K562 (cell line): Measurements from ENCODE around the gene HMX2.

ENCODE experiments used
- CTCF ChIP-seq, 3 experiments: IDR thresholded peaks in 2 of 3; conservative IDR thresholded peaks in 1 of 3; 2 replicates each; pipeline ENCODE4 v1.5.1; 2011 to 2012; ENCODE audit warnings: low read length in 3 of 3, mild to moderate bottlenecking in 3 of 3, control low read depth in 2 of 3, improper control_type of control experiment in 1 of 3, inconsistent platforms in 1 of 3, low read depth in 1 of 3, mixed read lengths in 1 of 3, moderate library complexity in 1 of 3; ENCODE audit not compliant: insufficient read depth in 2 of 3
- GABPB1 ChIP-seq: sonication (generic); formaldehyde crosslinking; IDR thresholded peaks from 2 replicates; pipeline ENCODE4 v1.8.0; 2022; ENCODE audit warnings: mild to moderate bottlenecking, missing genetic modification reagents
- HMG20A ChIP-seq: fragments of 450-650 bp; formaldehyde crosslinking; conservative IDR thresholded peaks from 2 replicates; pipeline ENCODE4 v1.4.0; 2020; ENCODE audit warnings: mild to moderate bottlenecking, mixed read lengths
- IRF2 ChIP-seq: sonication (generic); formaldehyde crosslinking; IDR thresholded peaks from 2 replicates; pipeline ENCODE4 v1.8.1; 2022; ENCODE audit warnings: mild to moderate bottlenecking, missing genetic modification reagents
- JUN ChIP-seq, 2 experiments: sonication (generic) in 1 of 2; formaldehyde crosslinking in 1 of 2; IDR thresholded peaks; 2 replicates each; pipeline versions ENCODE4 v1.6.1 to v1.8.0; 2012 to 2022; ENCODE audit warnings: borderline replicate concordance in 2 of 2, mild to moderate bottlenecking in 2 of 2, improper control_type of control experiment in 1 of 2, low read depth in 1 of 2, low read length in 1 of 2, missing genetic modification reagents in 1 of 2
- KDM1A ChIP-seq, 2 experiments: fragments of 450-650 bp; IDR thresholded peaks; 2 replicates each; pipeline ENCODE4 v1.6.1; 2016; ENCODE audit warnings: mild to moderate bottlenecking in 2 of 2
- KLF10 ChIP-seq: fragments of 250-450 bp; sonication (Bioruptor Pico); IDR thresholded peaks from 2 replicates; pipeline ENCODE4 v1.6.1; 2021; ENCODE audit warnings: matching md5 sums
- POLR2AphosphoS5 ChIP-seq: IDR thresholded peaks from 2 replicates; pipeline ENCODE4 v1.6.1; 2011; ENCODE audit warnings: mild to moderate bottlenecking, low read depth, low read length, moderate library complexity; ENCODE audit not compliant: control insufficient read depth, insufficient read depth
- RCOR1 ChIP-seq, 2 experiments: IDR thresholded peaks; 2 replicates each; pipeline ENCODE4 v1.6.1; 2012; ENCODE audit warnings: low read depth in 2 of 2, low read length in 2 of 2, borderline replicate concordance in 1 of 2, improper control_type of control experiment in 1 of 2
- STAT6 ChIP-seq: sonication (generic); formaldehyde crosslinking; IDR thresholded peaks from 2 replicates; pipeline ENCODE4 v1.8.1; 2023; ENCODE audit warnings: mild to moderate bottlenecking, missing genetic modification reagents
- ZNF740 ChIP-seq, 3 experiments: fragments of 200-800 bp in 1 of 3; sonication (Bioruptor generic) in 1 of 3; sonication (generic) in 1 of 3; formaldehyde crosslinking in 1 of 3; IDR thresholded peaks; 2 replicates each; pipeline versions ENCODE4 v1.6.1 to v1.8.0; 2016 to 2022; ENCODE audit warnings: mild to moderate bottlenecking in 2 of 3, missing compliant biosample characterization in 2 of 3, missing genetic modification characterization in 2 of 3, missing genetic modification reagents in 1 of 3
- ZNF785 ChIP-seq: fragments of 250-450 bp; sonication (Bioruptor Pico); IDR thresholded peaks from 2 replicates; pipeline ENCODE4 v1.4.0; 2020; ENCODE audit warnings: mild to moderate bottlenecking
- TF ChIP-seq, protein P1 (sequence below), 2 experiments: fragments of 450-650 bp in 1 of 2; sonication (generic) in 1 of 2; formaldehyde crosslinking; conservative IDR thresholded peaks; 2 replicates each; pipeline versions ENCODE4 v1.4.0 to v1.8.1; 2020 to 2022; ENCODE audit warnings: mild to moderate bottlenecking in 1 of 2, missing genetic modification reagents in 1 of 2
- TF ChIP-seq, protein P2 (sequence below): fragments of 250-450 bp; sonication (Bioruptor Pico); IDR thresholded peaks from 2 replicates; pipeline ENCODE4 v1.4.0; 2020; ENCODE audit warnings: borderline replicate concordance

DNA sequence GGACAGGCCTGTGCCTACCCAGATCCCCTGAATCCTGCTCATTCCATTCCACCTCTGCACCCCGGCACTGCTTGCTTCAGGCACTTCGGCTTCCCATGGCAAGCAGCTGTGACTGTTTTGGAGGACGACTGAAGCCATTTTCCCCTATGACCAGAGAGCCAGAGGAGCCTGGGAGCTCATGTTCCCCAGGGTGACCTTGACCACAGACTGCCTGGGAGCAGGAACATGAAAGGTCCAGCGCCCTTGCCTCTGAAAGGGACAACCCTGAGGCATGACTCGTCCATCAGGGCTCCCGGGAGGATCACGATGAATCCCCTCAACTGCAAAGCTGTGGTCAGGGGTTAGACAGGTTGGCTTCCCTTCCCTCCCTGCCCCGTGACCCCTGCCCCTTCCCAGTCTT is 28.9 kb upstream of the HMX2 start:
- no peak for TF ChIP-seq STAT6
- TF ChIP-seq, protein P1, sequence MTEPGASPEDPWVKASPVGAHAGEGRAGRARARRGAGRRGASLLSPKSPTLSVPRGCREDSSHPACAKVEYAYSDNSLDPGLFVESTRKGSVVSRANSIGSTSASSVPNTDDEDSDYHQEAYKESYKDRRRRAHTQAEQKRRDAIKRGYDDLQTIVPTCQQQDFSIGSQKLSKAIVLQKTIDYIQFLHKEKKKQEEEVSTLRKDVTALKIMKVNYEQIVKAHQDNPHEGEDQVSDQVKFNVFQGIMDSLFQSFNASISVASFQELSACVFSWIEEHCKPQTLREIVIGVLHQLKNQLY (CRISPR knock-in tag; conservative IDR thresholded peaks at IDR 0.05): no peak
- no peak for TF ChIP-seq JUN (IDR thresholded peaks at IDR 0.05; ENCODE audit: borderline replicate concordance, low read depth, low read length)
- no peak for TF ChIP-seq JUN (CRISPR knock-in tag; IDR thresholded peaks at IDR 0.05; ENCODE audit: borderline replicate concordance)
- TF ChIP-seq CTCF (IDR thresholded peaks at IDR 0.05 in 2 of 3, conservative IDR thresholded peaks at IDR 0.05 in 1 of 3; ENCODE audit: insufficient read depth in 2 of 3, low read depth in 1 of 3, low read length in 3 of 3): no peak
- no peak for TF ChIP-seq KDM1A (IDR thresholded peaks at IDR 0.05)
- TF ChIP-seq, protein P2, sequence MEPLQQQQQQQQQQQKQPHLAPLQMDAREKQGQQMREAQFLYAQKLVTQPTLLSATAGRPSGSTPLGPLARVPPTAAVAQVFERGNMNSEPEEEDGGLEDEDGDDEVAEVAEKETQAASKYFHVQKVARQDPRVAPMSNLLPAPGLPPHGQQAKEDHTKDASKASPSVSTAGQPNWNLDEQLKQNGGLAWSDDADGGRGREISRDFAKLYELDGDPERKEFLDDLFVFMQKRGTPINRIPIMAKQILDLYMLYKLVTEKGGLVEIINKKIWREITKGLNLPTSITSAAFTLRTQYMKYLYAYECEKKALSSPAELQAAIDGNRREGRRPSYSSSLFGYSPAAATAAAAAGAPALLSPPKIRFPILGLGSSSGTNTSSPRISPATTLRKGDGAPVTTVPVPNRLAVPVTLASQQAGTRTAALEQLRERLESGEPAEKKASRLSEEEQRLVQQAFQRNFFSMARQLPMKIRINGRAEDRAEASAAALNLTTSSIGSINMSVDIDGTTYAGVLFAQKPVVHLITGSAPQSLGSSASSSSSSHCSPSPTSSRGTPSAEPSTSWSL (CRISPR knock-in tag): no peak
- no peak for TF ChIP-seq ZNF740 (CRISPR knock-in tag; IDR thresholded peaks at IDR 0.05)
- no peak for TF ChIP-seq ZNF740 (tag; IDR thresholded peaks at IDR 0.05)
- TF ChIP-seq POLR2AphosphoS5: no peak
- no peak for TF ChIP-seq ZNF785 (CRISPR knock-in tag)
- no peak for TF ChIP-seq GABPB1 (CRISPR knock-in tag)
- no peak for TF ChIP-seq IRF2 (CRISPR knock-in tag)
- no peak for TF ChIP-seq HMG20A (CRISPR knock-in tag)
- TF ChIP-seq KLF10 (CRISPR knock-in tag): no peak
- no peak for TF ChIP-seq RCOR1 (IDR thresholded peaks at IDR 0.05; ENCODE audit: borderline replicate concordance in 1 of 2, low read depth in 2 of 2, low read length in 2 of 2)
